ENCODE data around the gene DIS3L2. TPM values are rescaled to one million over a fixed set of nuclear protein-coding genes. Genes with fewer than 3 reads are reported as not detected.
"Not testable (repeated sequence)": the region's sequence is repeated elsewhere in the genome, so short reads cannot be mapped to it uniquely, and the experiment has no call there.

The DIS3L2 gene
- total RNA-seq, 1 experiment from 2014 or later: 21.5 TPM

DNA sequence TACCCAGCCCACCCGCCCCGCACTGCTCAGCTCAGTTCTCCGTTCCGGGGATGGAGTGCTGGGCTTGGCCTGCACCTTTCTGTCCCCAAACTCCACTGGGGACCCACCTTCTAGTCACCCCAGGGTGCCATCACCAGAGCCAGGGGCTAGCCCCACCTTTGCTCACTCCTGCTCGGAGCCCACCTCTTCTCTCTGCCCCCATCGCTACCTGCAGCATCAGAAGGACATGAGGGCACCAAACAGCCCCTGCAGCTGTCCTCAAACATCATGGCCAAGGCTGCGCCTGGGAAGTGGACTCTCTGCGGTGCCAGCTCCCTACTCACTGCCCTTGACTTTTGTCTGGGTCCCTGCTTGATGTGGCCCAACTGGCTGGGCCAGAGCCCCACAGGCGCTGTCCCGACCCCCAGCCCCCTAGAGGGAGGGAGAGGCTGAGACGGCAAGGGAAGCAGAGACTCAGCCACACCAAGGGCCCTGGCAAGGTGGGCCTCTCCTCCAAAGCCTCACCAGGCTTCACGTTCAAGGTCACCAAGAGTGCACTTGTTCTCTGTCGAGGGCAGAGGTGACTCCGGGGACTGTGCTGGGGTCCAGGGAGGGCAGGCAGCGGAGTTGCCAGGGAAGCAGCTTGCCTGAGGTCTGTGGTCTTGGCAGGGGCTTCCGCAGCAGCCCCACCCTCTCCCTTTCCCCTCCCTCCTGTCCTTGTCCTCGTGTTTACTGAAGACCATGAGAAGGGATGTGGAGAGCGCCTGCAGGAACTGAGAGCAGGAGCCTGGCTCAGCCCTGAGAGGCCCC is 403.5 kb downstream of the DIS3L2 start:
- DNase-seq (ENCODE audit: low read depth, low spot score): not testable (repeated sequence)

DNA sequence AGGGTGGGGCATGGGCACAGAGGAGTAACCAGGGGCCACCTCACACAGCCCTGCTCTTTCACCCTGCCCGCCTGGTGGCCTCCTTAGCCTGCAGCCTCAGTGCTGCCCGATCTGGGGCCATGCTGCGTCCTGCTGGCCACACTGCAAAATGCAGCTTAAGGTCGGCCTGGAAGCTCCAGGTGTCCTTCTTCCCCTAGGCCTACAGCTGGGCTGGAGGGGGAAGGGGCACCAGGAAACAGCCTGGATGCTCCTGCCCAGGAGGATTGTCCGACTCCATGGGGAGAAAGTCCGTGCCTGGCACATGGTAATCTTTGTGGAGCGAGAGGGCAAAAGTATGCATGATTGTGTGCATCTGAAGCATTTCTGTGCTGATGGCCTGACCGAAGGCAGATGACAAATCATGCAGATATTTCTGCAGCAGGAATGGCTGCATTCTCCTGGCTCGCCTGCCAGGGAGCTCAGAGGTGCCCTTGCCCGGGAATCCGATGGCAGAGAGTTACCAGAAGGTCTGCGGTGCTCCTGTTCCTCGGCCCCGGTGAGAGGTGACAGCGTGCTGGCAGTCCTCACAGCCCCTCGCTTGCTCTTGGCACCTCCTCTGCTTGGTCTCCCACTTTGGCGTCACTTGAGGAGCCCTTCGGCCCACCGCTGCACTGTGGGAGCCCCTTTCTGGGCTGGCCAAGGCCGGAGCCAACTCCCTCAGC is 404.3 kb downstream of the DIS3L2 start:
- DNase-seq (ENCODE audit: low read depth, low spot score): peak; percentile 63
- in situ Hi-C loops (cut with HindIII; ENCODE audit: low pct_unique_long_range_greater_than_20kb, low sequenced_read_pairs): no loop called here

More for the DNA sequence above, 403.5 kb downstream of the DIS3L2 start:
- in situ Hi-C loops (cut with HindIII; ENCODE audit: low pct_unique_long_range_greater_than_20kb, low sequenced_read_pairs): not testable (repeated sequence)

DNA sequence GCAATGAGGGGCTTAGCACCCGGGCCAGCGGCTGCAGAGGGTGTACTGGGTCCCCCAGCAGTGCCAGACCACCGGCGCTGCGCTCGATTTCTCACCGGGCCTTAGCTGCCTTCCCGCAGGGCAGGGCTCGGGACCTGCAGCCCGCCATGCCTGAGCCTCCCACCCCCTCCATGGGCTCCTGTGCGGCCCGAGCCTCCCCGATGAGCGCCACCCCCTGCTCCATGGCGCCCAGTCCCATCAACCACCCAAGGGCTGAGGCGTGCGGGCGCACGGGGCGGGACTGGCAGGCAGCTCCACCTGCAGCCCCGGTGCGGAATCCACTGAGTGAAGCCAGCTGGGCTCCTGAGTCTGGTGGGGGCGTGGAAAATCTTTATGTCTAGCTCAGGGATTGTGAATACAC is 404.9 kb downstream of the DIS3L2 start:
- in situ Hi-C loops (cut with HindIII; ENCODE audit: low pct_unique_long_range_greater_than_20kb, low sequenced_read_pairs); DNase-seq (ENCODE audit: low read depth, low spot score): not testable (repeated sequence)

DNA sequence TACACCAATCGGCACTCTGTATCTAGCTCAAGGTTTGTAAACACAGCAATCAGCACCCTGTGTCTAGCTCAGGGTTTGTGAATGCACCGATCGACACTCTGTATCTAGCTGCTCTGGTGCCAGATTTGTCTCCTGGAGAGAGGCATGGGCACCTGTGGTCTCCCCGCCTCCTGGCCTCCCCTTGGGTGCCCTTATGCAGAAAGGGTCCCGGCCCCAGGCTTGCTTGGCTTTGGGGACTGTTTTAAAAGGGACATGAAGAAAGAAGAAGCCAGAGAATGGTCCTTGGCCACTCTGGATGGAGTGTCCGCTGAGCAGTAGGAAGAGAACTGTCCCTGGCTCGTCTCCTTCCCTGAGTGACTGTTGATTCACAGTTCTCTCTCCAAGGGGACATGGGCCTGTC is 405.5 kb downstream of the DIS3L2 start:
- DNase-seq (ENCODE audit: low read depth, low spot score): no peak
- in situ Hi-C loops (cut with HindIII; ENCODE audit: low pct_unique_long_range_greater_than_20kb, low sequenced_read_pairs): no loop called here

DNA sequence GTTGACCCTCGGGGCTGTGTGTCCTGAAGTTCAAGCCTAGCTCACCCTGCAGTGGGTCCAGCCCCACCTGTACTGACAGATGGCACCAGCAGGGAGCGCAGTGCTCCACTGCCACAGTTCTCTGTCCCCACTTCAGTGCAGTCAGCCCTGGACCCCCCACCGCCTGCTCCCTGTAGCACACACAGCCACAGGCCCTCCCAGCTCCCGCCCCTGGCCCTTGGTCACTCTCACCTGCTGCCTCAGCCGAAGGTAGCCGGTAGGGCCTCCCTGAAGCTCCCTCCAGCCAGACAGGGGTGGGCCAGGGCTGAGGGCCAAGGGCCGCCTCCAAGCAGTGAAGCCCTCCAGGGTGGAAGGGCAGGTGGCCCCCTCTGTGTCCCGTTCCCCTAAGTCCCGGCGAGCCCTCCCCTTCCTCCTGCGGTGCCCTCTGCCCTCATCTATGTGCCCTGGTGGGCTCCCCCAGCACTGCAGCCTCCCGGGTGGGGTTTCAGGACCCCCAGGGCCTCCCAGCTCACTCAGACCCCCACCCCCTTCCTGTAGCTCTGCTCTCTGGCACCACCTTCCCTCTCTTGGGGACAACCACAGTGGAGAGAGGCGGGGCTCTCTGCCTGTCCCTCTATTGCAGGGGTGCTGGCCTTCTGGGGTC is 406.2 kb downstream of the DIS3L2 start:
- DNase-seq (ENCODE audit: low read depth, low spot score): peak; percentile 45
- in situ Hi-C loops (cut with HindIII; ENCODE audit: low pct_unique_long_range_greater_than_20kb, low sequenced_read_pairs): no loop called here

DNA sequence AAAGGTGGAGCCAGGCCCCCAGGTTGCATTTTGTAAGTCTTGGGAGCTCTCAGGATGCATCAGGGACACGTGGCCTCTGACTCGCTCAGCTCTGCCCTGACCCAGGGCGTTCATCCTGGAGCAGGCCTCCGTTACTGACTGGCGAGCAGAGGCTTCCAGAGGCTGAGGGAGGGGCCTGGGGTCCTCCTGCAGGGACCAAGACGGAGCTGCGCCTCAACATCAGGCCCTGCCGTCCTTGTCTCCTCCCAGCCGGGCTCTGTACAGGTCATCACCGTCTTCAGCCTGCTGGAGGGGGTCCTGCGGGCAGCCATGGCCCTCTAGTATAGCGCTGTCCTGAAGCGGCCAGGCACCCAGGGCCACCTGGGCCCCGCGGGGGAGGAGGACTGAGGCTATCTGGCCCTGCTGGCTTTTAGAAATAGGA is 406.8 kb downstream of the DIS3L2 start:
- DNase-seq (ENCODE audit: low read depth, low spot score): no peak

DNA sequence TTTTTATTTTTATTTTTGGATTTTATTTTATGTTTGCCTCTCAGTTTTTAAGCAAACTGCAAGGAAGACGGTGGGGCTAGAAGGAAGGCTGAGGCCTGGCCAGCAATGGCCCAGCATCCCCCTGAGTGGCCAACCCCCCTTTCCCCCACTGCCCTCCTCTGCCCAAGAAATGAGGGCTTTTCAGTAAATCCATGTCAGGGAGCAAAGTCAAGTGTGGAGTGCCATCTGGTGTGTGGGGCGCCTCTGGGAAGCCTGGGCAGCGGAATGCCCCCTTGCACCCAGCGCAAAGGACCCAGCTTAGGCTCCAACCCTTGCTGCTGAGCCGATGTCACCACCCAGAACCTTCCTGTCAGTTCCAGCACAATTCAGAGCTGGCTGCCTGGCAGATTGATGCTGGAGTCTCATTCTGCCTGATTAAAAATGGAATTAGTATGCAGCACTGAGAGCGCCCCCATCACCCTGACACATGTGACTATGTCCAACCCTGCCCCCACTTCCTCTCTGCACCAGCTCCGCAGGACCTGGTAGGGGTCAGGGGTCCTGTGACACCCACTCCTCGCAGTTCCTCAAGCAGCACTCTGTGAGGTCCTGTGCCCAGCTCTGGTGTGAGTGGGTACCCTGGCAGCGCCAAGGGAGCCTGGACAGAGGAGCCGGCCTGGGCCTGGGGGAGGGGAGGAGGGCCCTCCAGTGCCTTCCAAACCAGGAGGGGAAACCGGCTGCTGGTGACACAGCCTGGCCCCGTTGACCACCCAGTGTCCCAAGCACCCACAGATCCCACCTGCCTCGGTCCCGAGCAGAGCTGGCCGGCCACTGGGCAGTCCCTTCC is 407.8 kb downstream of the DIS3L2 start:
- in situ Hi-C loops (cut with HindIII; ENCODE audit: low pct_unique_long_range_greater_than_20kb, low sequenced_read_pairs): no loop called here
- no peak for DNase-seq (ENCODE audit: low read depth, low spot score)

More for the DNA sequence above, 406.8 kb downstream of the DIS3L2 start:
- in situ Hi-C loops (cut with HindIII; ENCODE audit: low pct_unique_long_range_greater_than_20kb, low sequenced_read_pairs): no loop called here

DNA sequence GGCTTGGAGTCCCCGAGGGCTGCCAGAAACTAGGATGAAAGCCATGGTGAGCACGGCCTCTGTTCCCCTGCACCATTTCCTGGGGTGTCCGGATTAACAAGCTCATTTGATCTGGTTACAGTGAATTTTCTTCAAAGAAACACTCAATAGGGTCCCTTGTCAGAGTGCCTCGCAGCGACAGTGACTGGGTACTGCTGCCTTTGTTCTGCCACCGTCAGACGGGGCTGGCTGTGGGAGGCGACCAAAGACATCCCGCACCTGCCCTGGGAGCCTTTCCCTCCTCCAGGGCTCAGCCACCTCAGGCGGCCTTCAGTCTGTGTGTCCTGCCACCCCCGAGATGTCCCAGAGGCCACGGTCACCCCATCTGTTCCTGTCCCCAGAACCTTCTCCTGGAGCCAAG is 408.5 kb downstream of the DIS3L2 start:
- in situ Hi-C loops (cut with HindIII; ENCODE audit: low pct_unique_long_range_greater_than_20kb, low sequenced_read_pairs); DNase-seq (ENCODE audit: low read depth, low spot score): not testable (repeated sequence)

DNA sequence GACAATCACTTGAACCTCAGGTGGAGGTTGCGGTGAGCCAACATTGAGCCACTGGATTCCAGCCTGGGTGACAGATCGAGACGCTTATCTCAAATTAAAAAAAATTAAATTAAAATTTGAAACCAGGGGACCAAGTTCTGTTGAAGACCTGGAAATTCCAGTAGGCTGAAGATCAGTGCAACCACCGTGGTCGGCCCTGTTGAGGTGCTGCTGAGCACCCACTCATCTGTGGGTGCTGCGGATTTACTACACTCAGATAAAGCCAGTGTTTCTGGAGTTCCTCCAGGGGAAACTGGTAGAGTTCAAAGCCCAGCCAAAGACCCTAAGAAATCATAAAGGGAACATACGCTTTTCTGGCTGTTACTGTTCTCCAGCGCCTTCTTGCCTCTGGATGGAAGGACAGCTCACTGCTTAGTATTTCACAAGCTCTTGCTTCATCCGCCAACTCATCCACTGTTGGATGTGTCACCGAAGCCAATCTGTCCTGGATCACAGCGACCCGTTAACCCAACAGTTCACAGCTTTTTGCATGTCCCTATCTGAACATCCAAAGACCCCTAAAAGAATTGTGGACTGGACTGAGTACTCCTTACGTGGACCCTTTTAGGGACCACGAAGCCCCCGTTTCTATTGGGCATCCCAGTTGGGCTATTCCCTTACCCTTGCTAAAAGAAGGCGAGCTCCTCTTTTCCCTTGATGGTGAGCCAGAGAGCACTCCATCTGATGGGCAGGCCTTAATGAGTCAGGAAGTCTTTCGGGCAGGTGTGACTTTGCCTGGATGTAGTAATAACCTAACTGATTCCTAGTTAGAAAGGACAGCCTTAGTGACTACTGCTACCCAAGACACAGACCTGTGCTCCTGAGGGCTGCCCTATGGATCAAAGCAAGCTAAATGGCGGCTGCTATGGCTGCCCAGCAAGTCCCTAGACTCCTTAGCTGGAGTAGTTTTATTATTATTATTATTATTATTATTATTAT is 411.0 kb downstream of the DIS3L2 start:
- no peak for DNase-seq (ENCODE audit: low read depth, low spot score)
- in situ Hi-C loops (cut with HindIII; ENCODE audit: low pct_unique_long_range_greater_than_20kb, low sequenced_read_pairs): no loop called here

DNA sequence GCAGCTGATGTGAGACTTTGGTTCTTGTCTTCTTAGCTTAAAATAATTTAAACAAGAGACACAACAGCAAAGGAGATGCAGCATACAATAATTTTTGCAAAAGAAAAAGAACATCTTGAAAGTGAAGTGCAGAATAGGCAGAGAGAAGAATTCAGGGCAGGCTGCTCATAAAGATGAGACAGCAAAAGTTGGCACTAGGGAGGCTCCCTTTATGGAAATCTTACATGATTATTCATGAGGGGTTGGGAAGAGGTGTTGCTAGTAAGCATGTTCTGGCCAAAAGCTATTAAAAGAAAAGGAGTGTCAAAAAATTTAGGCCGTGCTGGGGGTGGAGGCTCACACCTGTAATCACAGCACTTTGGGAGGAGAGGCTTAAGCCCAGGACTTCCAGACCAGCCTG is 412.8 kb downstream of the DIS3L2 start:
- in situ Hi-C loops (cut with HindIII; ENCODE audit: low pct_unique_long_range_greater_than_20kb, low sequenced_read_pairs): no loop called here
- no peak for DNase-seq (ENCODE audit: low read depth, low spot score)

DNA sequence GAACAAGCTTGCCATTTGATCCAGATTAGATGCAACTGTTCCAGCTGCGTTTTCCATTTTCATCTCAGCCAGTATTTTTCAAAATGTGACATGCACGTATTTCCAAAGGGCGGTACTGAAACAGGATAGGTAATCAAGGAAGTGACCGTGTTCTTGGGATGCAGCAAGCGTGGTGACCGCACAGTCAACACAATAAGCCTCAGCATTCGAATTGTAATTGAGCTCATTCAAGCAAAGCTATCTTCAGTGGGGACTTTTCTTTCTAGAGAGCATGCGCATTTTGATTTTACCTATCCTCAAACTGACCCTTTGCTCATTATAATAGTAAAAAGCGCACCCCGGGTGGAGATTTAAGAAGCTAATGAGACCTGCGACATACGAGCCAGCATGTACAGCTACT is 413.7 kb downstream of the DIS3L2 start:
- in situ Hi-C loops (cut with HindIII; ENCODE audit: low pct_unique_long_range_greater_than_20kb, low sequenced_read_pairs): no loop called here

DNA sequence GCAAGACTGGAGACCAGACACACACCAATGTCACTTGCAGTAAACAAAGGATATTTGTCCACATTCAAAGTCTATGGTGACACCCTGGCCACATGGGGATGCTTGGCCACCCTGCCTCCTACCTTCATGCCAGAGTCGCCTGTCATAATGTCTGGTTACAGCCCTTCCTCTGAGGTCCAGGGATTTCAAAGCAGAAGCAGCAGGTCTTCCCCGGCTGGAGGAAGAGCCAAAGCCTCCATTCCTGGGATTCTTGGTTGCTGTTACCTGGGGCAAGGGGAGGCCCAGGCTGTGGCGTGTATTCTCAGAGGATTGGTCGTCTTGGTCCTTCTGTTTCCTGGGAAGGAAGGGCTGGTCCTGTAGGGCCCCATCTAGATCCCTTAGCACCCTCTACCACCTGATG is 414.7 kb downstream of the DIS3L2 start:
- no peak for DNase-seq (ENCODE audit: low read depth, low spot score)
- in situ Hi-C loops (cut with HindIII; ENCODE audit: low pct_unique_long_range_greater_than_20kb, low sequenced_read_pairs): no loop called here

More for the DNA sequence above, 413.7 kb downstream of the DIS3L2 start:
- DNase-seq (ENCODE audit: low read depth, low spot score): no peak

DNA sequence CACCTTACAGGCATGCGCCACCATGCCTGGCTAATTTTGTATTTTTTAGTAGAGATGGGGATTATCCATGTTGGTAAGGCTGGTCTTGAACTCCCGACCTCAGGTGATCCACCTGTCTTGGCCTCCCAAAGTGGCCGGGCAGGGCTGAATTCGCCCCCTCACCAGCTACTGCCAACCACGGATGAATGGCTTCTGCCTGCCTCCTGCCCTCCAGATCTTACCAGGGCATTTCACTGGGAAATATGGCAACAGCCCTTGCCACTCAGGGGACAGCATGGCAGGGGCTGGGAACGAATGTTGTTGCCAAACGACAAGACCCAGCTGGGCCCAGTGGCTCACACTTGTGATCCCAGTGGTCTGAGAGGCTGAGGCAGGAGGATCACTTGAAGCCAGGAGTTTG is 415.2 kb downstream of the DIS3L2 start:
- in situ Hi-C loops (cut with HindIII; ENCODE audit: low pct_unique_long_range_greater_than_20kb, low sequenced_read_pairs): no loop called here
- no peak for DNase-seq (ENCODE audit: low read depth, low spot score)

DNA sequence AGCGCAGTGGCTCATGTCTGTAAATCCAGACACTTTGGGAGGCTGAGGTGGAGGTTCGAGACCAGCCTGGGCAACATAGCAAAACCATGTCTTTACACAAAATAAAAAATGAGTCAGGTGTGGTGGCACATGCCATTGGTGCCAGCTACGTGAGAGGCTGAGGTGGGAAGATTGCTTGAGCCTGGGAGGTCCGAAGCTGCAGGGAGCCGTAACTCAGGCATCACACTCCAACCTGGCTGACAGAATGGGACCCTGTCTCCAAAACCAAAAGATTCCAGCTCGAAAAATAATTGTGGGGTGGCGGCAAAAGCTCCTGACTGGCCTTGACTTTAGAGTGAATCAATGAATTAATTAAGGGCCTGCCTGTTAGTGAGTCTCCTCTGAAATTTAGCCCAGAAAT is 415.8 kb downstream of the DIS3L2 start:
- in situ Hi-C loops (cut with HindIII; ENCODE audit: low pct_unique_long_range_greater_than_20kb, low sequenced_read_pairs): no loop called here
- no peak for DNase-seq (ENCODE audit: low read depth, low spot score)

DNA sequence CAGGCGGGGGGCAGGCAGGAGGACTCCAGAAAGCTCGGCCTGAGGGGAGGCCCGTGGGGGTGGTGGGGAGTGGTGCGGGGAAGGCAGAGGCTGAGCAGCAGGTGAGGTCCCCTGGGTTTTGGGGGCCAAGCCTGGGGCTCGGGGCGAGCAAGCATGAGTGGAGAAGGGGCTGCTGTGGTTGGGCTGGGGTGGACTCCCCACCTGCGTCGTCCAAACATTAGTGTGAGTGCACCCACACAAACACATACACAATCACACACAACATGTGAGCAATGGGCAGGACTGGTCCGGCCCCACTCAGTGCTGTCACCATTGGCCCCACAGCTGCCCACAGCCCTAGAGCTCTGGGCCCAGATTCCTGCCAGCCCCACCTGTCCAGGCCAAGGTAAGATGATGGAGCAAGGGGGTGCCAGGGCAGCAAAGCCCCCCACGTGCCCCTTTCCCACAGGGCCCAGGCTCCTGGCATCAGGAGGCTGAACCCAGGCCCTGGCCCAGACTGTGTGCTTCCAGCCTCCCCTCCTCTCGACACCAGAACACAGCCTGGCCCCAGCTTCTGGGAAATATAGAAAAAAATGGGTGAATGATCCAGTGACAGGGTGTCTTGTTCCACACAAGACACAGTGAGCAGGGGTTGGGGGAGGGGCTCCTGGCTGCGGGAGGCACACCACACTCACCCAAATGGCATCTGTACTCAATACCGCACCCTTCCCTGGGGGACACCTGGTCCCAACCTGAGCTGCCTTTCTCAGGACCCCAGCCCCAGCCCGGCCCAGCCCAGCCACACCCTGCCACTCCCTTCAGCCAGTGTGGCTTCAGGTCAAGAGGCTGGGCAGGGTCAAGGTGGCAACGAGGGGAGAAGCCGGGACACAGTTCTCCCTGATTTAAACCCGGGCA is 416.6 kb downstream of the DIS3L2 start:
- DNase-seq (ENCODE audit: low read depth, low spot score): no peak
- in situ Hi-C loops (cut with HindIII; ENCODE audit: low pct_unique_long_range_greater_than_20kb, low sequenced_read_pairs): no loop called here

DNA sequence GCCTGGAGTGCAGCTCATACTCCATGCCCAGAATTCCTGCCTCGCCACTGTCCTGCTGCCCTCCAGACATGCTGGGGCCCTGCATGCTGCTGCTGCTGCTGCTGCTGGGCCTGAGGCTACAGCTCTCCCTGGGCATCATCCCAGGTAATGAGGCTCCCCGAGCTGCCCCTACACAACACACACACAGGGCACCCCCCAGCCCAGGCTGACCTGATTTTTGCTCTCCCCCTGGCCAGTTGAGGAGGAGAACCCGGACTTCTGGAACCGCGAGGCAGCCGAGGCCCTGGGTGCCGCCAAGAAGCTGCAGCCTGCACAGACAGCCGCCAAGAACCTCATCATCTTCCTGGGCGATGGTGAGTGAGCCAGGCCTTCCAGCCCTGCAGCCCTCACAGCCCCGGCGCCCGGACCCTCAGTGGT is 417.2 kb downstream of the DIS3L2 start, which contains the start of gene ALPP:
TSS of gene ALPP (plus strand) at position 17 of the 417 bp plus-strand sequence. CDS start at position 69, 52 bp downstream.
- DNase-seq (ENCODE audit: low read depth, low spot score); in situ Hi-C loops (cut with HindIII; ENCODE audit: low pct_unique_long_range_greater_than_20kb, low sequenced_read_pairs): not testable (repeated sequence)
